HepG2 (cell line): Measurements from ENCODE around the gene NRP1. TPM values are rescaled to one million over a fixed set of nuclear protein-coding genes. Genes with fewer than 3 reads are reported as not detected.

Source experiments
- ATF7 ChIP-seq, 2 experiments: fragments of 450-650 bp in 1 of 2; sonication (generic) in 1 of 2; formaldehyde crosslinking in 1 of 2; IDR thresholded peaks; 2 replicates each; pipeline versions ENCODE4 v1.4.0 to v1.6.1; 2016 to 2020; ENCODE audit warnings: antibody characterized with exemption in 1 of 2, mild to moderate bottlenecking in 1 of 2, missing genetic modification reagents in 1 of 2
- GABPA ChIP-seq, 2 experiments: IDR thresholded peaks; 2 replicates each; pipeline ENCODE4 v1.6.1; 2011 to 2016; ENCODE audit warnings: low read depth in 2 of 2, low read length in 1 of 2, missing biosample characterization in 1 of 2, missing genetic modification characterization in 1 of 2
- GMEB1 ChIP-seq: sonication (generic); formaldehyde crosslinking; IDR thresholded peaks from 2 replicates; pipeline ENCODE4 v1.5.1; 2020; ENCODE audit warnings: missing genetic modification reagents, mild to moderate bottlenecking, borderline replicate concordance
- GPBP1L1 ChIP-seq: sonication (generic); formaldehyde crosslinking; IDR thresholded peaks from 2 replicates; pipeline ENCODE4 v1.5.0; 2020; ENCODE audit warnings: mild to moderate bottlenecking, missing genetic modification reagents
- GTF3A ChIP-seq: sonication (generic); formaldehyde crosslinking; conservative IDR thresholded peaks from 2 replicates; pipeline ENCODE4 v1.4.0; 2020; ENCODE audit warnings: mild to moderate bottlenecking, missing genetic modification reagents
- IRF2 ChIP-seq: IDR thresholded peaks from 2 replicates; pipeline ENCODE4 v1.6.1; 2018; ENCODE audit warnings: missing genetic modification reagents, missing compliant biosample characterization
- MYNN ChIP-seq: sonication (generic); formaldehyde crosslinking; IDR thresholded peaks from 2 replicates; pipeline ENCODE4 v1.4.0; 2020; ENCODE audit warnings: mild to moderate bottlenecking, low read depth, missing genetic modification reagents
- NKX3-1 ChIP-seq: sonication (generic); formaldehyde crosslinking; IDR thresholded peaks from 2 replicates; pipeline ENCODE4 v1.5.0; 2020; ENCODE audit warnings: missing genetic modification reagents
- PRDM10 ChIP-seq: sonication (generic); formaldehyde crosslinking; IDR thresholded peaks from 2 replicates; pipeline ENCODE4 v1.4.0; 2020; ENCODE audit warnings: low read depth, missing genetic modification reagents
- PRDM15 ChIP-seq: sonication (generic); formaldehyde crosslinking; IDR thresholded peaks from 2 replicates; pipeline ENCODE4 v1.4.0; 2020; ENCODE audit warnings: missing genetic modification reagents
- REPIN1 ChIP-seq: sonication (generic); formaldehyde crosslinking; IDR thresholded peaks from 2 replicates; pipeline ENCODE4 v1.8.0; 2022; ENCODE audit warnings: missing genetic modification reagents, low read depth, mild to moderate bottlenecking, borderline replicate concordance
- SOX13 ChIP-seq, 3 experiments: fragments of 450-650 bp in 1 of 3; sonication (generic) in 1 of 3; formaldehyde crosslinking in 1 of 3; IDR thresholded peaks in 2 of 3; conservative IDR thresholded peaks in 1 of 3; 2 replicates each; pipeline versions ENCODE4 v1.5.0 to v1.6.1; 2016 to 2020; ENCODE audit warnings: antibody characterized with exemption in 1 of 3, mild to moderate bottlenecking in 1 of 3, missing compliant biosample characterization in 1 of 3, missing genetic modification reagents in 1 of 3, moderate library complexity in 1 of 3
- SRF ChIP-seq: IDR thresholded peaks from 2 replicates; pipeline ENCODE4 v1.6.1; 2011; ENCODE audit warnings: mild to moderate bottlenecking, low read depth, low read length, moderate library complexity
- TCF7 ChIP-seq: sonication (generic); IDR thresholded peaks from 2 replicates; pipeline ENCODE4 v1.6.1; 2016; ENCODE audit warnings: antibody characterized with exemption, low read depth
- ZNF264 ChIP-seq: sonication (generic); formaldehyde crosslinking; IDR thresholded peaks from 2 replicates; pipeline ENCODE4 v1.4.0; 2020; ENCODE audit warnings: missing genetic modification reagents
- ZNF558 ChIP-seq: sonication (generic); formaldehyde crosslinking; IDR thresholded peaks from 2 replicates; pipeline ENCODE4 v1.9.0; 2022; ENCODE audit warnings: mild to moderate bottlenecking, missing genetic modification reagents, borderline replicate concordance
- ZNF614 ChIP-seq: IDR thresholded peaks from 2 replicates; pipeline ENCODE4 v1.6.1; 2018; ENCODE audit warnings: missing biosample characterization, missing genetic modification reagents, inconsistent platforms, borderline replicate concordance
- polyA plus RNA-seq, 8 experiments: library from polyadenylated mRNA; depleted of rRNA in 3 of 8; stranded (reverse) in 7 of 8; unstranded in 1 of 8; fragments of >200 nt; fragmentation: Illumina TruSeq in 4 of 8; extraction: Trizol in 4 of 8; gene quantifications; 2 replicates each; pipeline versions ENCODE4 v1.2.1 to v1.2.3, GENCODE V29; 2011 to 2016; ENCODE audit warnings: low read depth in 4 of 8, missing spikeins in 1 of 8, mixed read lengths in 1 of 8; ENCODE audit not compliant: insufficient read depth in 1 of 8
- total RNA-seq, 5 experiments: library from RNA; depleted of rRNA; stranded (reverse); fragments of >200 nt; fragmentation: Illumina TruSeq; extraction: Trizol; gene quantifications; 2 replicates each; pipeline ENCODE4 v1.2.3, GENCODE V29; 2016; ENCODE audit warnings: low read depth in 1 of 5

NRP1 gene
- total and polyA plus RNA-seq, 2 of the 13 experiments (the other 11 are each of a cell fraction or from before 2014, with no cell fraction given) = 5.3 to 5.8 TPM

GRCh38 chr10:33193701-33194521 lies 140.6 kb downstream of the NRP1 start (continued):
- TF ChIP-seq PRDM10 (CRISPR knock-in tag) = no peak
- TF ChIP-seq TCF7 = 0 out of 2 replicates have a peak, but pooled peaks have one; percentile 17
- no peak for TF ChIP-seq IRF2 (CRISPR knock-in tag)
- TF ChIP-seq NKX3-1 (CRISPR knock-in tag) = no peak
- no peak for TF ChIP-seq SRF
- no peak for TF ChIP-seq REPIN1 (CRISPR knock-in tag)
- TF ChIP-seq ATF7 (IDR thresholded peaks at IDR 0.05) = peak; percentile 84
- no peak for TF ChIP-seq ATF7 (CRISPR knock-in tag; IDR thresholded peaks at IDR 0.05)
- TF ChIP-seq ZNF264 = no peak
- no peak for TF ChIP-seq ZNF614 (CRISPR knock-in tag)
- TF ChIP-seq SOX13 (IDR thresholded peaks at IDR 0.05) = no peak
- peak in 1 of 2 experiments; percentile 77; a peak in 2 of 4 replicates for TF ChIP-seq SOX13 (CRISPR knock-in tag; conservative IDR thresholded peaks at IDR 0.05 in 1 of 2, IDR thresholded peaks at IDR 0.05 in 1 of 2)
- no peak for TF ChIP-seq GPBP1L1
- no peak for TF ChIP-seq PRDM15 (CRISPR knock-in tag)
- TF ChIP-seq GMEB1 = no peak
- TF ChIP-seq MYNN (CRISPR knock-in tag) = no peak
- no peak for TF ChIP-seq GABPA (IDR thresholded peaks at IDR 0.05; ENCODE audit: low read depth, low read length)
- no peak for TF ChIP-seq GABPA (CRISPR knock-in tag; IDR thresholded peaks at IDR 0.05; ENCODE audit: low read depth)
- no peak for TF ChIP-seq ZNF558 (CRISPR knock-in tag)
- no peak for TF ChIP-seq GTF3A (CRISPR knock-in tag)
